Fibroblast of mammary gland (primary cell): ENCODE results near the gene KIF24.
"Not testable (repeated sequence)": the region's sequence is repeated elsewhere in the genome, so short reads cannot be mapped to it uniquely, and the experiment has no call there.

Source experiments
- DNase-seq: peaks from one replicate; pipeline ENCODE4 v3.0.0-alpha.2; 2010; ENCODE audit warnings: low read depth
- H3K4me3 ChIP-seq: 2 replicates; pipeline ENCODE4 v1.5.1; 2011; ENCODE audit warnings: low read depth, mild to moderate bottlenecking, low read length, moderate library complexity; ENCODE audit not compliant: control insufficient read depth
- TF ChIP-seq, protein P1 (sequence below): conservative IDR thresholded peaks from 2 replicates; pipeline ENCODE4 v1.5.1; 2011; ENCODE audit warnings: low read depth, low read length, inconsistent platforms; ENCODE audit not compliant: control insufficient read depth, insufficient read depth

Gene KIF24

DNA sequence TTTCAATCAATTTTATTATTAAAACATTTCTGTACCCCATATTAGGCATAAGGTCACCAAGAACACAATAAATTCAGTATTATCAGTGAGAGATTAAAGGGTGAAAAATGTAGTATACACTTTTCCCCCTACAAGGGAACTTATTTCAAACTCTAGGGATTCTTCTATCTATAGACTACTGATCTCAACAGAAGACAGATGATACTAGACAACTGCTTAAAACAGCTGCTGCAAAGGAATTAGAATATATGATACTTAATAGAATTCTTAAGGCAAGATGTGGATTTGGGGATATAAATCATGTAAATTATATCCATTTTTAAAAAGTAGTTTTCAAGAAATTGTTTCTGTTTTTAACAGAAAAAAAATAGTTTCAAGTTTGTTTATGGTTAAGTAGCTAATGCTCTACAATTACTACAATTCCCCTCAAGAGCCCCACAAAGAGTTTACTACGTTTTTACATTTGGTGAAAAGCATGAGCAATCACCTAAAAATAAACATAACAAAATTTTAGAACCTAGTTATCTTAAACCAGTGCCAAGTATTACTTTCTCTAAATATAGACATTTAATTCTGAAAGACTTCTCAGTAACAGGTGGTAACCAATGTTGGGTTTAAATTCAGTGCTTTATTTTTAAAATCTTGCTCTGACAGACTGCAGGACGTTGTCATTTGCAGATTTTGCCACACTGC is 6.0 kb downstream of the KIF24 start:
- DNase-seq = no peak
- TF ChIP-seq, protein P1, sequence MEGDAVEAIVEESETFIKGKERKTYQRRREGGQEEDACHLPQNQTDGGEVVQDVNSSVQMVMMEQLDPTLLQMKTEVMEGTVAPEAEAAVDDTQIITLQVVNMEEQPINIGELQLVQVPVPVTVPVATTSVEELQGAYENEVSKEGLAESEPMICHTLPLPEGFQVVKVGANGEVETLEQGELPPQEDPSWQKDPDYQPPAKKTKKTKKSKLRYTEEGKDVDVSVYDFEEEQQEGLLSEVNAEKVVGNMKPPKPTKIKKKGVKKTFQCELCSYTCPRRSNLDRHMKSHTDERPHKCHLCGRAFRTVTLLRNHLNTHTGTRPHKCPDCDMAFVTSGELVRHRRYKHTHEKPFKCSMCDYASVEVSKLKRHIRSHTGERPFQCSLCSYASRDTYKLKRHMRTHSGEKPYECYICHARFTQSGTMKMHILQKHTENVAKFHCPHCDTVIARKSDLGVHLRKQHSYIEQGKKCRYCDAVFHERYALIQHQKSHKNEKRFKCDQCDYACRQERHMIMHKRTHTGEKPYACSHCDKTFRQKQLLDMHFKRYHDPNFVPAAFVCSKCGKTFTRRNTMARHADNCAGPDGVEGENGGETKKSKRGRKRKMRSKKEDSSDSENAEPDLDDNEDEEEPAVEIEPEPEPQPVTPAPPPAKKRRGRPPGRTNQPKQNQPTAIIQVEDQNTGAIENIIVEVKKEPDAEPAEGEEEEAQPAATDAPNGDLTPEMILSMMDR = no peak
- no peak overlapping the region for H3K4me3 ChIP-seq

DNA sequence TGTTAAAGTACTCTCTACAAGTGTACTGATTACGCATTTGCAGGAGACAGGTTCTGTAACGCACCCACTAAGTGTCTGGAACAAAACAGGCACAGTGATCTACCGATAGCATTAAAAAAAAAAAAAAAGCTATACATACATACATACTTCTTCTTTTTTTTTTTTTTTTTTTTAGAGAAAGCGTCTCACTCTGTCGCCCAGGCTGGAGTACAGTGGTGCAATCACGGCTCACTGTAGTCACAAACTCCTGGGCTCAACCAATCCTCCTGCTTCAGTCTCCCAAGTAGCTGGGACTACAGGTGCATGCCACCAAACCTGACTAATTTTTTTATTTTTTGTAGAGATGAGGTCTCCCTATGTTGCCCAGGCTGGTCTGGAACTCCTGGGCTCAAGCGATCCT is 7.6 kb downstream of the KIF24 start:
- no peak overlapping the region for H3K4me3 ChIP-seq
- TF ChIP-seq, protein P1 = no peak
- DNase-seq = no peak

DNA sequence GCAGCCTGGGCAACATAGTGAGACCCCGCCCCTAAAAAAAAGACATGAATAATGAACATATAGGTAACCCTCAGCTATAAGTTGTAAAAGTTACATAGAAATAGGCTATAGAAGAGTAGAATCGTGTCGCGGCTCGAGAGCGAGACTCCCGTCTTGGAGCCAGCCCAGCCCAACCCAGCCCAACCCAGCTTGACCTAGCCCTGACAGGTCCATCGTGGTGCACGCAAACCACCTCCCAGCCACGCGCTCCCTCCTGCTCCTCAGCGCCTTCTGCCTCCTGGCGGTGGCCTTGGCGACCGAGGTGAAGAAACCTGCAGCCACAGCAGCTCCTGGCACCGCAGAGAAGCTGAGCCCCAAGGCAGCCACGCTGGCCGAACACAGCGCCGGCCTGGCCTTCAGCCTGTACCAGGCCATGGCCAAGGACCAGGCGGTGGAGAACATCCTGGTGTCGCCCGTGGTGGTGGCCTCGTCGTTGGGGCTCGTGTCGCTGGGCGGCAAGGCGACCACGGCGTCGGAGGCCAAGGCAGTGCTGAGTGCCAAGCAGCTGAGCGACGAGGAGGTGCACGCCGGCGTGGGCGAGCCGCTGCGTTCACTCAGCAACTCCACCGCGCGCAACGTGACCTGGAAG is 10.8 kb downstream of the KIF24 start:
- H3K4me3 ChIP-seq = no peak overlapping the region
- TF ChIP-seq, protein P1 = no peak
- DNase-seq = no peak

DNA sequence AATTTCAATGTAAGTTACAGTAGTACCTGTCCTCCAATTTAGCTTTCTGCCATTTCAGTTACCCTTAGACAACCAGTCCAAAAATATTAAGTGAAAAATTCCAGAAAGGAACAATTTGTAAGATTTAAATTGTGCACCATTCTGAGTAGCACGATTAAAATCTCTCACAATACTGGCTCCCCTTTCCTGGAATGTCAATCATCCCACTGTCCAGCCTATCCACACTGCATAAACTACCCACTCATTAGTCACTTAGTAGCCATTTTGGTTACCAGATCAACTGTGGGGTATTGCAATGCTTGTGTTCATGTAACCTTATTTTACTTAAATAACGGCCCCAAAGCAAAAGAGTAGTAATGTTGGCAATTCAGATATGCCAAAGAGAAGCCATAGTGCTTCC is 11.6 kb downstream of the KIF24 start:
- no peak overlapping the region for H3K4me3 ChIP-seq
- TF ChIP-seq, protein P1 = no peak
- no peak for DNase-seq

DNA sequence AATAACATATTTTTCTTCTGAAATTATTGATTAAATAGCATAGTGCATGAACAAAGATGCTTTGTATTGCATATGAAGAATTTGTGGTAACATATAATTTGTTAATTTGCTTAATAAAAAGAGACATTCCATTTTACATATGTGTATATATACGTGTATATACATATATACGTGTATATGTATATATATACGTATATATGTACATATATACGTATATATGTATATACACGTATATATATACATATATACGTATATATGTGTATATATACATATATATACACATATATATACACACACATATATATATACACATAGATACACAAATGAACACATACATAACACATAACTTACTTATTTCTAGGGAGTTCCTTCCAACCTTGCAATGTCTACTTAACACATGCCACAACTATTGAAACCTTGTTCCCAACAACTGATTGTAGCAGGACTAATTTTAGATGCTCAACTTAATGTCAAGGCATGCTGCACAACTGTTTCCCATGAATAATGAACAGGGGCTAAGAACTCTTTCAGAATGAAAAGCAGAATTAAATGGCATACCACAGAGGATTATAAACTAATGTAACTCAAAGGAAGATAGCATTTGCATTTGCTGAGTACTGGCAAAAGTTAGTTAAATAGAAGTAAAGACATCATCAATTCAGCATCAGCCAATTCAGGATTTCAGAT is 17.4 kb downstream of the KIF24 start:
- TF ChIP-seq, protein P1 = no peak
- no peak for DNase-seq
- H3K4me3 ChIP-seq = no peak overlapping the region

DNA sequence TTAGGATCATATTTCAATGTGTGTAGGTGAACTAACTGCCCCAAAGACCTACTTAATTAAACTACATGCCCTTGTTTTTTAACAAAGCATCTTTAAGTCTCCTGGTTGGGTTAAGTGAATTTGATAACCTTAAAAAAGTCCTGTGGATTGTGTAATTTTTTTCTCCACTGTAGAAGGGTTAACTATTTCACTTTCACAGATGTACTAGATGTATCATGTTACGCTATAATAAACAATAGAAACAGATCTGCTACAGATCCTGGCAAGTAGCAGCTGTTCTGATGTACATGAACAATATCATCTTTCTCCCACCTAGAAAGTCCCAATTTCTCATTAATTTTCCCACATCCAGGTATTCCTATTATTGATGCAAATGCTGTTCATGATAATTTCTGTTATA is 18.9 kb downstream of the KIF24 start:
- DNase-seq = no peak
- H3K4me3 ChIP-seq = no peak overlapping the region
- TF ChIP-seq, protein P1 = no peak

DNA sequence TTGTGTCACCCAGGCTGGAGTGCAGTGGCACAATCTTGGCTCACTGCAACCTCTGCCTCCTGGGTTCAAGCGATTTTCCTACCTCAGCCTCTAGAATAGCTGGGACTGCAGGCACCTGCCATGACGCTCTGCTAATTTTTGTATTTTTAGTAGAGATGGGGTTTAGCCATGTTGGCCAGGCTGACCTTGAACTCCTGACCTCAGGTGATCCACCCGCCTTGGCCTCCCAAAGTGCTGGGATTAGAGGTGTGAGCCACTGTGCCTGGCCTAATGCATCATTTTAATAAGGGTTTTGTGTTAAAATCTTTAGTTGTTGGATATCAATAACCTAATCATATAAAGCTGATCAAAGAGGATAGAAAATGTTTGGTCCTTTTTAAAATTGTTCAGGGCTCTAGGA is 20.8 kb downstream of the KIF24 start:
- not testable (repeated sequence) for DNase-seq, H3K4me3 ChIP-seq

DNA sequence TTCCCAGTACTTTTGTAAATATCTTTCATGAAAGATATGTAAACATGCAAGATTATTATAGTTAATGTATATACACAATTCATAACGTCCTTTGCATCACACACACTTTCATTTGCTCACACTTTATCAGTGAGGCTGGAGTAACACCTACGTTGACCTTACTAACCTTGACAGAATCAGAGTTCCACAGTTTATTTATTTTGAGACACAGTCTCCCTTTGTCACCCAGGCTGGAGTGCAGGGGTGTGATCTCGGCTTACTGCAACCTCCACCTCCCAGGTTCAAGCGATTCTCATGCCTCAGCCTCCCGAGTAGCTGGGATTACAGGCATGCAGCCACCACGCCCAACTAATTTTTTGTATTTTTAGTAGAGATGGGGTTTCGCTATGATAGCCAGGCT is 28.0 kb downstream of the KIF24 start:
- not testable (repeated sequence) for DNase-seq

More for the DNA sequence above, 28.0 kb downstream of the KIF24 start:
- H3K4me3 ChIP-seq = not testable (repeated sequence)
